ENCODE data around the gene INF2.
A peak's percentile ranks its signal among the peaks of the same experiment; 100 is the strongest.

The INF2 gene

DNA sequence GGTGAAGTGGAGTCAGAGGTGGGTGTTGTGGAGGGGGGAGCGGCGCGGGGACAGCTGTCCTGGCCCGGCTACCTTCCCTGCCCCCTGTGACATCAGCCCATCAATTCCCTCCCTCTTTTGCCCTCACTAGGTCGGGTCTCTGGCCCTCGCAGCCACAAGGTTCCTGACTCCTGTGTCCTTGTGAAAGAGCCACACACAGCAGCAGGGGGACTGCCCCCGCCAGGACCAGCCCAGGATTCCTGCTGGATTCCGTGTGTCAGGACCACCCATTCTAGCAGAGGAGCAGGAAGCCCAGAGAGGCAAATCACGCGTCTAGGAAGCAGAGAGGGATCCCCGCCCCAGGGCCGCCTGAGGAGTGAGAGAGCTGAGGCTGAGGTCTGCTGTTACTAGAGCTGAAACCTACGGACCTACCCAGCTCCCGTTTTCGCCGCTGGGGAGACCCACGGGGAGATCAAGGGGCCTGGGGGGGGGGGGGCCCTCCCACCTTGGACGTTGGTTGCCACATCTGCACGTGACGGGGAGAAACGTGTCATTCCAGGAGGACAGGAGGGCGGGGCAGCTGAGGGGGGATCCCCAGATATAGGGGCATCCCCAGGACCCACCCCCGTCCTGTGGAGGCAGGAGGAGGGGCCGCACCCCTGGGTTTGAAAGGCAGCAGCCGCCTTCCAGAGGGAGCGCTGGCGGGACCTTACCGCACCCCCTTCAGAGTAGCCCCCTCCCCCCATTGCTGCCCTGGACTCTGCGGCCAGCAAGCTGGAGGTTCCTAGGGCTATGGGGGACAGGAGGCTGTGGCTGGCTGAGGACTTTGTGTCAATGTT is 12.5 kb upstream of the INF2 start:
- no peak for DNase-seq (ENCODE audit: low read depth)

DNA sequence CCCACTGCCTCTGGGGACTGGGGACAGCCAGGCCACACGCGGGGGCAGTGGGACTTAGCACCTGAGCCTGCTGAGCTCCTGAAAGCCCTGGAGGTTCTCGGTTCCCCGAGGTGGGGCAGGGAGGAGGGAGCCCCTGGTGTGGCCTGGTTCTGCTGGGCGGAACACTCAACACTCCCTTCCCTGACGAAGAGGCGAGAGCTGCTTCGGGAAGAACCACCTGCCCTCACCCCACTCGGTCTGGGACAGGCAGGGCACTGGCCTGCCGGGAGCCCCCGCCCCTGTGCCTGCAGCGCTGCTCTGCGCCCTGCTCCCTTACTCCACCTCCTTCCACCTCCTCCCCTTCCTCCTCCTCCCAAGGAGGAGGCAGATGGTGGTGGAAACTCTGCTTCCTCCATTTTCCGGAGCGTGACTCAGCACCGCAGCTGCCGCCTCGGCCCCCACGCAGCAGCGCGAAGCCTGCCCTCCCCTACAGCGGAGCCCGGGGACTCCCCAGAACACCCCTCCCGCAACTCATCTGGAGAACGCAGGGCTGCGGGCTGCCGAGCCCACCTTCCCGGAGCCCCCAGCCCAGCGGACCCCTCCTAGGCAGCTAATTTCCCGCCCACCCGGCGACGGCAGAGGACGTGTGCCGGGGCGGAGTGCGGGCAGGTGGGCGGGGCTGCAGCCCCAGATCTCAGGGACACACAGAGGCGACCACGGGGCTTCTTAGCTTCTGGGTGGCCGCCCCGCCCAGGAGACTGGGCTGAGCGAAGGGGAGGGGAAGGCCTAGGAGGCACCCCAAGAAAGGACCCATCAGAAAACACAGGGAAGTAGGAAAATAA is 11.7 kb upstream of the INF2 start:
- peak; percentile 76 for DNase-seq (ENCODE audit: low read depth)

DNA sequence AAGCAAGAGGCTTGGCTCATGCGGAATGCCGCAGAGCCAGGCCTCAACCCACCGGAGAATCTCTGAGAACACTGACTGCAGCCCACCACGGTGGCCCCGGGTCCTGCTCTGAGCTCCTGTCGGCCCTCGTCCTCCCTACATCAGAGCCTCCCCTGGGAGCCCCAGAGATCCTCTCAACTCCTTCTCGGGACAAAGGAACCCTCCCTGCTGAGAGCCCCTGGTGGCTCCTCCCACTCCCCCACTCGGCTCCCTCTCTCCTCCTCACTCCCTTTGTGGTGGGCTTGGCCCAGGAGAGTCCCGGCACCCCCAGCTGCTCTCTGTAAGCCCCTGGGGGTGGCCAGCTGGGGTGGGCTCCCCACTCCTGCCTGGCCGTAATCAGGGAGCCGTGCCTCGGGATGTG is 11.1 kb upstream of the INF2 start:
- peak; percentile 30 for DNase-seq (ENCODE audit: low read depth)

GRCh38 chr14:104678901-104679705 is 10.3 kb upstream of the INF2 start:
- DNase-seq (ENCODE audit: low read depth): no peak

- peak; percentile 56 for DNase-seq (ENCODE audit: low read depth)
These were observed 9.2 kb upstream of the INF2 start for GRCh38 chr14:104680056-104680805.

DNA sequence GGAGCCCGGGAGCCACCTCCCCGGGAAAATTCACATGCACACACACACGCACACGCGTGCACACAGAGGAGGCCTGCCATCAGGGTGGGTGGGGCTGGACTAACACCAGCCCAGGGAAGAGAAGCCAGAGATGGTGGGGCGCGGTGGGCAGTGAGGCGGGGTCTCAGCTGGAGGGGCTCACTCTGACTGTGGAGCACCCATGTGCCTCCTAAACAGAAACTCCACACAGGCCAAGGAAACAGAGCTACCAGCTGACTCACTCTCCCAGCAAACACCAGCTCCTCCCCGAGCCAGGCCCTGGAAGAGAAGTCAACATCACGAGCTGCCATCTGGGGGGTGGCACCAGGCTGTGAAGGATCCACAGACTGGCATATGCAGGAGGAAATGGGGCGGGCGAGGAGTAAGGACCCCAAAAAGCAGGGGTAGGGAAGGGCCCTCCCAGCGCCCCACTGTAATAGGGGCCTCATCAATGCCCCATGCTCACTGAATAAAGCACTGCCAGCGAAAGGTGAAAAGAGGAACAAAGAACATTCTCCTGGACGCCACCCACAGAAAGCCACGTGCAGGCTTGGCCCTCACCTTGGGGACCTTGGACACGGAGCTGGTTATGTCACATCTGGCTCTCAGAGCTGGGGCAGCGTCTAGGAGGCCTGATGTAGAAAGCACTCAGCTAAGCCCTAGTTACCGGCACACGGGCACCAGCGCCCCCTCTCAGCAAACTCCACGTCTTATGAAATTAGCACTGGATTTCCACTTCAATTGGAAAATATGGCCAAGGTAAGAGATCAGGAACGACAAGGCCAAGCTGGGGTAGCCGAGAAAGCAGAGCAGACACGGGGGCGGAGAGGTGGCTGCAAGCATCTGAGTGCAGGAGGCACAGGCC is 8.4 kb upstream of the INF2 start:
- DNase-seq (ENCODE audit: low read depth): peak; percentile 77

- peak; percentile 71 for DNase-seq (ENCODE audit: low read depth)
These were observed 7.7 kb upstream of the INF2 start for GRCh38 chr14:104681689-104682074.

DNA sequence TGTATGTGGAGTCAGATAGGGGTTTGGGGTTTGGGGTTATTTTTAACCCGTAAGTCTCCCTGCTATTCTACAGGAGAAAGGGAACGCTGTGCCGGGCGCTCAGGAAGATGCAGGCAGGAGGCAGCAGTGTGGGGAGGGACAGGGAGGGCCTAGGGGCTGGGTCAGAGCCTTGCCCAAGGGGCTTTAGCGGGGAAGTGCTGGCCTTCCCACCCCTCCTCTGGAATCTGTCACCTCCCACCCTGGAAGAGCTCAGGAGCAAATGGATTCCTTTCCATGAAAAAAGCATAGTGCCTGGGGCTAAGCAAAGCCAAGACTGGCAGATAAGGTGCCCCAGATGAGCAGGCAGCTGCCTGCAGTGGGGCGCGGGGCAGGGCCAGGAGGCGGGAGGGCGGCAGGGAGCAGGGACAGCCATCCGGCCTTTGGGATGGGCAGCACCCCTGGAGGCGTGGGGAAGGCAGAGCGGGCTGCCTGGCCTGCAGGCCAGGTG is 7.3 kb upstream of the INF2 start:
- no peak for DNase-seq (ENCODE audit: low read depth)

GRCh38 chr14:104683653-104684448 is 5.6 kb upstream of the INF2 start:
- DNase-seq (ENCODE audit: low read depth): no peak

DNA sequence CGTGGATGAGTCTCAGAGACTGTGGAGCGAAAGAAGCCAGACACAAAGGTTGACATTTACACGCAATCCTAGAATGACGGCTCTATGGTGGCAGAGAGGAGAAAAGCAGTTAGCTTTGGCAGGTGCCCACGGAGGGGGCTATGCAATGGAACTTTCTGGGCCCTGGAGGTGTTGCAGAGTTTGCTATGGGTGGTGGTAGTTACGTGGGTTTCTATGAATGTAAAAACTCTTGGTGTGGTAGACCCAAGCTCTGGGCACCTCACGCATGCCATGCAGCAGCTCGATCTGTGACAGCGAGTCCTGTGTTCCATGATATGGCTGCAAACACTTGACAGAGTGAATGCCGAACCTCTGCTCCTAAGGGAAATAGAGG is 5.0 kb upstream of the INF2 start:
- no peak for DNase-seq (ENCODE audit: low read depth)

DNA sequence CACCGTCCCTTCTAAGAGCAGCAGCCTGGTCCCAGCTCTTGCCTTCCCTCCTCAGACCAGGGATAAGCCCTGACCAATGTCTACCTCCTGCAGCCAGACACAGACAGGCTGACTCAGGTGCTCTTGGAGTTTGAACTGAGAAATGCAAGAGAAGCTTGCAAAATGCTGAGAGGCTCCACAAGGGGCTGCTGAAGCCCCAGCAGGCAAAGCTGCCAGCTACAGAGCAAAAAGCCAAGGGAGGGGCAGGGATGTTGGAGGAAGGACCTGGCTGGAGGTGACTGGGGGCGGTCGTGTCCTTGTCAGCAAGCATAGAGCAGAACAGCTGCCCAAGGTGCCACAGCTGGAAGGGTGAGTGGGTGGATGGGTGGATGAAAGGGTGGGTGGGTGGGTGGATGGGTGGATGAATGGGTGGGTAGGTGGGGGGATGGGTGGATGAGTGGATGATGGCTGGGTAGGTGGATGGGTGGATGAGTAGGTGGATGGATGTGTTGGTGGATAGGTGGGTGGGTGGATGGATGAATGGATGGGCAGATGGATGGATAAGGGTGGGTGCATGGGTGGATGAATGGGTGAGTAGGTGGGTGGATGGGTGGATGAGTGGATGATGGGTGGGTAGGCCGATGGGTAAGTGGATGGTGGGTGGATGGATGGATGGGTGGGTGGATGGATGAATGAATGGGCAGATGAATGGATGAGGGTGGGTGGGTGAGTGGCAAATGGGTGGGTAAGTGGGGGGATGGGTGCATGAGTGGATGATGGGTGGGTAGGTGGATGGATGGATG is 4.0 kb upstream of the INF2 start:
- no peak for DNase-seq (ENCODE audit: low read depth)

- DNase-seq (ENCODE audit: low read depth): no peak
These were observed 3.3 kb upstream of the INF2 start for GRCh38 chr14:104685998-104686610.

GRCh38 chr14:104686624-104687517 is 2.5 kb upstream of the INF2 start:
- no peak for DNase-seq (ENCODE audit: low read depth)

- no peak for DNase-seq (ENCODE audit: low read depth)
These were observed 1.6 kb upstream of the INF2 start for GRCh38 chr14:104687601-104688504.

GRCh38 chr14:104688505-104689108 is 811 bp upstream of the INF2 start:
- no peak for DNase-seq (ENCODE audit: low read depth)

All from fibroblast of gingiva (primary cell).